ENCODE measurements around the gene LIN7C.

DNA sequence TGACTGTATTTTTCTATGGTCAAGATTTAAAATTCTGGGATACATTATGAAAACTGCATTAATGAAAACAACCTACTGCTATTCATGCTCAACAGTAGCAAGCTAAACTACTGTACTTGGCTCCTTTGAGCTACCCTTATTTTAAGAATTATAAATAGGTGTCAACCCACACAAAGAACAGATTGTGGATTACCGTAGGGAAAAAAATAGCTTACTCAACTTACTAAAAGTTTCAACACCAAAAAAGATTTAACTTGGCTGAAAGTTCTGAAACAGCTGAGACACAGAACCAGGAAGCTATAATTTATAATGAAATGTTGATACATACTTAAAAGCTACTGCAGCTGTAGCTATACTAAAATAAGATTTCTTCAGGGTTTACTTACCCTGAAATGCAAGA, 10.1 kb downstream of the LIN7C start:
- TF ChIP-seq, protein P1, sequence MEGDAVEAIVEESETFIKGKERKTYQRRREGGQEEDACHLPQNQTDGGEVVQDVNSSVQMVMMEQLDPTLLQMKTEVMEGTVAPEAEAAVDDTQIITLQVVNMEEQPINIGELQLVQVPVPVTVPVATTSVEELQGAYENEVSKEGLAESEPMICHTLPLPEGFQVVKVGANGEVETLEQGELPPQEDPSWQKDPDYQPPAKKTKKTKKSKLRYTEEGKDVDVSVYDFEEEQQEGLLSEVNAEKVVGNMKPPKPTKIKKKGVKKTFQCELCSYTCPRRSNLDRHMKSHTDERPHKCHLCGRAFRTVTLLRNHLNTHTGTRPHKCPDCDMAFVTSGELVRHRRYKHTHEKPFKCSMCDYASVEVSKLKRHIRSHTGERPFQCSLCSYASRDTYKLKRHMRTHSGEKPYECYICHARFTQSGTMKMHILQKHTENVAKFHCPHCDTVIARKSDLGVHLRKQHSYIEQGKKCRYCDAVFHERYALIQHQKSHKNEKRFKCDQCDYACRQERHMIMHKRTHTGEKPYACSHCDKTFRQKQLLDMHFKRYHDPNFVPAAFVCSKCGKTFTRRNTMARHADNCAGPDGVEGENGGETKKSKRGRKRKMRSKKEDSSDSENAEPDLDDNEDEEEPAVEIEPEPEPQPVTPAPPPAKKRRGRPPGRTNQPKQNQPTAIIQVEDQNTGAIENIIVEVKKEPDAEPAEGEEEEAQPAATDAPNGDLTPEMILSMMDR (IDR thresholded peaks at IDR 0.05) = no peak
- no peak for TF ChIP-seq POLR2A (IDR thresholded peaks at IDR 0.05)
